GM15510 (cell line): ENCODE results near the gene ZFP30.

Experiments used
- POLR2A ChIP-seq: IDR thresholded peaks from 3 replicates; pipeline ENCODE4 v1.6.1; 2011; ENCODE audit warnings: borderline replicate concordance; ENCODE audit not compliant: insufficient read length; ENCODE audit errors: extremely low read depth

ZFP30 gene

GRCh38 chr19:37594304-37594981, 60.8 kb downstream of the ZFP30 start, which contains the start of the genes ZNF540 and ZNF571:
Gene ZNF540, plus strand, starts transcription at chr19:37594876. Its CDS starts 3,572 bp downstream, at chr19:37598448.
Gene ZNF571, minus strand, starts transcription at chr19:37594792. Its CDS starts 8,116 bp downstream, at chr19:37586676.
- TF ChIP-seq POLR2A, result peak; percentile 45

GRCh38 chr19:37593996-37594303, 61.3 kb downstream of the ZFP30 start:
- no peak for TF ChIP-seq POLR2A

DNA sequence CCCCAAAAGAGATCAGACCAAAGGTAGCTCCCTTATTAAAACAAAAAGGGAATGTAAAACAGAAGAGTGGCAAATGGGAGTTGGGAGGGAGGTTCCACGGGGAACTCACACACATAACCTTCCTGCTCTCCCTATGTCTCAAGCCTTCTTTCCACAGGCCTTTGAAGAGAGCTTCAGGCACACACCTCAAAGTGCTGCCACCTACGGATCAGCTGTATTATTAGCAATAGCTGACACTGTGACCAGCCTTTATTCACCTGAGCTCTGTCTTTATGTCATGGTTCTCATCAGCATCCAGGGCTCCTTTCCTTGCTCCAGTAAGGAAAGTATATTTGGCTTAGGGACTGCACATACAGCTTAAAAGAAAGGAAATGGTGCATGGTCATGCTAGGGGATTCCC, 71.9 kb downstream of the ZFP30 start:
- TF ChIP-seq POLR2A, result no peak

- no peak for TF ChIP-seq POLR2A
Observed at GRCh38 chr19:37572203-37572602, 83.1 kb downstream of the ZFP30 start.

- no peak for TF ChIP-seq POLR2A
Observed at GRCh38 chr19:37565370-37565669, 89.9 kb downstream of the ZFP30 start.

DNA sequence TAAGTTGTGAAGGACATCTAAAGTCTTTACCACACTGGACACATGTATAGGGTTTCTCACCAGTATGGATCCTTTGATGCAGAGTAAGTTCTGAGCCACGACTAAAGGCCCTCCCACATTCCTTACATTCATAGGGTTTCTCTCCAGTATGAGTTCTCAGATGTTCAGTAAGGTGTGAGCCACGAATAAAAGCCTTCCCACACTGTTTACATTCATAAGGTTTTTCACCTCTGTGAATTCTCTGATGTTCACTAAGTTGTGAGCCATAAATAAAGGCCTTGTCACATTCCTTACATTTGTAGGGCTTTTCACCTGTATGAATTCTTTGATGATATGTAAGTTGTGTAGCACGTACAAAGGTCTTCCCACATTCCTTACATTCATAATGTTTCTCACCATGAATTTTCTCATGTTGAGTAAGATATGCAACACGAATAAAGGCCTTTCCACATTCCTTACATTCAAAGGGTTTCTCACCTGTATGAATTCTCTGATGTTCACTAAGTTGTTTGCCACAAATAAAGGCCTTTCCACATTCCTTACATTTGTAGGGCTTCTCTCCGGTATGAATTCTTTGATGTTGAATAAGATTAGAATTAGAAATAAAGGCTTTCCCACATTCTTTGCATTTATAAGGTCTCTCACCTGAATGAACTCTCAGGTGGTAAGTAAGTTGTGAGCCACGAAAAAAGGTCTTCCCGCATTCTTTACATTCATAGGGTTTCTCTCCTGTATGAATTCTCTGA, 90.5 kb downstream of the ZFP30 start:
- TF ChIP-seq POLR2A, result no peak
